ENCODE measurements around the gene ZNF593. TPM values are rescaled to one million over a fixed set of nuclear protein-coding genes. Genes with fewer than 3 reads are reported as not detected.

ZNF593 gene
- total and polyA plus RNA-seq, 10 of the 15 experiments (the other 5 are each of a cell fraction or from before 2014, with no cell fraction given) = 7.7 to 156 (median 51.0) TPM

DNA sequence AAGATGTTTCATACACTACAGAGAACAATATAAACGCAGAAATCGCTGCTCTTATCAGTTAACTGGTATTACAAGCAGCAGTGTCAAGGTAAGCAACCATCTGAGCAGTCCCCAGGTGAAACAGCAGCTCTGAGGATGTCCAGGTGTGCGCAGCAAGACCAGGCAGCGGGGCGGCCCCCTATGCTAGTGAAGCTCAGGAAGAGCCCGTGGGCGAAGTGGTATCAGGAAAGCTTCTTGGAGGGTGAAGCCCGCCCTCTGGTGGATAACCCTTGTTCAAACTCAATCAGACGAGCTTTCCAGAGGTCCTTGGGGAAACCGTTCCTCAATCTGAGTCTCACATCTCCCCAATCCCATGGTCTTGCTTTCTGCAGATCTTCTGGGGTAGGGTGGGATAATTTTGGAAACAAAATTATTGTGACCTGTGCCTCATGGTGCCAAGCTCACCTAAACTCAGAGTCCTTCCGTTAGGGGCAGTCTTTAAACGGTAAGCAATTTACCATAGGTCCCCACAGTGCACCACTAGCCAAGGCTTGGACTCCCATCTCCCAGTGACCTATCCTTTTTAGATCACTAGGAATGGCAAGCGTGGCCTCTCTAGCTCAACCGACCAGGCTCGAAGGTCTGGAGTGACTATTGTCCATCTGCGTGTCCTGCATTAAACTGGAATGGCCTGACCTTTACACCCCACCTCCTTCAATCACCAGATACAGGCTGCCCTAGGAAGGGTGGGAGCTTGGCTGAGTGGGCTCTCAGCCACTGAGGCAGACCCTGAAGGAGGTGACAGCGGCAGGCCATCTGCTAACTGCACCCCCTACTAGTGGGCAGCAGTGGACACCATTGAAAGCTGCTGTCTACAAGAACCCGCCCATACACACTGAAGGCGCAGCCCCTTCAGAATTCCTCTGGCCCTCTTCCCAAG is 24.4 kb upstream of the ZNF593 start:
- Histone ChIP-seq H3K9me3 (replicated peaks; ENCODE audit: control insufficient read depth, insufficient read depth, low read length) (no peaks in the 10 kb centered on the region), H3K36me3 (ENCODE audit: control insufficient read depth in 2 of 2, insufficient read depth in 2 of 2, low read length in 1 of 2) (no peaks in the 10 kb centered on the region), H3K27me3 (replicated peaks in 1 of 2; ENCODE audit: control insufficient read depth in 2 of 2, insufficient read depth in 2 of 2, low read length in 1 of 2) (no peaks in the 10 kb centered on the region; a peak in 2 of 4 replicates), H2AFZ (ENCODE audit: control insufficient read depth, low read depth, low read length) (no peak overlapping the region), H3K27ac (ENCODE audit: control insufficient read depth, insufficient read depth) (no peak overlapping the region), H3K9ac (ENCODE audit: control insufficient read depth, insufficient read depth, low read length) (no peak overlapping the region), H3K4me1 (ENCODE audit: control insufficient read depth, insufficient read depth, low read length) (no peaks in the 10 kb centered on the region), H3K4me2 (ENCODE audit: control insufficient read depth, insufficient read depth) (no peak overlapping the region), H3K4me3 (no peak overlapping the region), H3K79me2 (ENCODE audit: control insufficient read depth, insufficient read depth, low read length) (no peaks in the 10 kb centered on the region), H4K20me1 (ENCODE audit: control insufficient read depth, insufficient read depth) (no peaks in the 10 kb centered on the region)
- no peak for DNase-seq (ENCODE audit: low read depth, low spot score)
- ChIA-PET POLR2A (interaction anchor here (0.5 to 1.1 kb wide), 6 partner anchors 17 to 191 kb away, joined by 3 to 4 read pairs (median 3); no protein-coding TSS in a partner anchor), RAD21 (ENCODE audit: unreplicated experiment) (interaction anchor here (0.8 to 5.4 kb wide), 20 partner anchors 9 to 272 kb away, joined by 3 to 110 read pairs (median 7); partner anchors contain the start of genes CD52, CEP85 and PAFAH2), SMC1A (ENCODE audit: uncharacterized antibody, unreplicated experiment) (interaction anchor here (0.8 to 7.9 kb wide), 27 partner anchors 9 to 776 kb away, joined by 3 to 131 read pairs (median 4); partner anchors contain the start of gene SH3BGRL3), CTCF (interaction anchor here (0.6 to 8.7 kb wide), 41 partner anchors 10 to 290 kb away, joined by 3 to 235 read pairs (median 4); partner anchors contain the start of genes PDIK1L and ZNF593)
- peak; percentile 97 for FAIRE-seq
- in situ Hi-C loops (cut with MboI) (loop anchor here (5.0 kb wide), 1 partner anchor 38 kb away; no protein-coding TSS in a partner anchor), intact Hi-C loops (cut with micrococcal nuclease; ENCODE audit: unreplicated experiment) (loop anchor here (1.0 to 5.0 kb wide), 2 partner anchors 40 to 108 kb away; no protein-coding TSS in a partner anchor)
- BruUV-seq (replicated peaks) = no TSS peak
- WGBS (ENCODE audit: insufficient coverage, insufficient replicate concordance, low lambda C conversion rate, missing lambda C conversion rate) = 33% methylated on average over 19 of the region's 19 CpGs
- TF ChIP-seq DPF2 (IDR thresholded peaks at IDR 0.05) = no peak
- TF ChIP-seq, protein P1, sequence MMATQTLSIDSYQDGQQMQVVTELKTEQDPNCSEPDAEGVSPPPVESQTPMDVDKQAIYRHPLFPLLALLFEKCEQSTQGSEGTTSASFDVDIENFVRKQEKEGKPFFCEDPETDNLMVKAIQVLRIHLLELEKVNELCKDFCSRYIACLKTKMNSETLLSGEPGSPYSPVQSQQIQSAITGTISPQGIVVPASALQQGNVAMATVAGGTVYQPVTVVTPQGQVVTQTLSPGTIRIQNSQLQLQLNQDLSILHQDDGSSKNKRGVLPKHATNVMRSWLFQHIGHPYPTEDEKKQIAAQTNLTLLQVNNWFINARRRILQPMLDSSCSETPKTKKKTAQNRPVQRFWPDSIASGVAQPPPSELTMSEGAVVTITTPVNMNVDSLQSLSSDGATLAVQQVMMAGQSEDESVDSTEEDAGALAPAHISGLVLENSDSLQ (IDR thresholded peaks at IDR 0.05) = no peak
- no peak for TF ChIP-seq ZZZ3 (IDR thresholded peaks at IDR 0.05; ENCODE audit: control insufficient read depth, insufficient read length, low read depth)
- TF ChIP-seq KAT2A (conservative IDR thresholded peaks at IDR 0.05; ENCODE audit: control insufficient read depth, low read depth, low read length) = no peak
- TF ChIP-seq YY1 (IDR thresholded peaks at IDR 0.05; ENCODE audit: low read depth, low read length) = peak; percentile 69
- TF ChIP-seq RAD21 (IDR thresholded peaks at IDR 0.05; ENCODE audit: insufficient read depth, low read depth, low read length) = peak; percentile 86
- TF ChIP-seq LARP7 (IDR thresholded peaks at IDR 0.05) = no peak
- TF ChIP-seq NR2C2 (IDR thresholded peaks at IDR 0.05; ENCODE audit: borderline replicate concordance, control insufficient read depth, insufficient read length, low read depth) = no peak
- TF ChIP-seq CEBPB (IDR thresholded peaks at IDR 0.05; ENCODE audit: borderline replicate concordance in 1 of 2, low read depth in 2 of 2, low read length in 2 of 2) = no peak
- 0 out of 2 replicates have a peak, but pooled peaks have one; percentile 11 for TF ChIP-seq IKZF1 (conservative IDR thresholded peaks at IDR 0.05)
- TF ChIP-seq SPI1 (IDR thresholded peaks at IDR 0.05; ENCODE audit: borderline replicate concordance, insufficient read depth, low read depth, low read length) = peak; percentile 2; the same call in 1 of the 2 replicates
- TF ChIP-seq ZNF207 (IDR thresholded peaks at IDR 0.05; ENCODE audit: borderline replicate concordance) = no peak
- peak in 1 of 2 experiments; percentile 36; a peak in 1 of 3 replicates for TF ChIP-seq EGR1 (IDR thresholded peaks at IDR 0.05; ENCODE audit: borderline replicate concordance in 1 of 2, low read depth in 2 of 2, low read length in 2 of 2)
- TF ChIP-seq, protein P2, sequence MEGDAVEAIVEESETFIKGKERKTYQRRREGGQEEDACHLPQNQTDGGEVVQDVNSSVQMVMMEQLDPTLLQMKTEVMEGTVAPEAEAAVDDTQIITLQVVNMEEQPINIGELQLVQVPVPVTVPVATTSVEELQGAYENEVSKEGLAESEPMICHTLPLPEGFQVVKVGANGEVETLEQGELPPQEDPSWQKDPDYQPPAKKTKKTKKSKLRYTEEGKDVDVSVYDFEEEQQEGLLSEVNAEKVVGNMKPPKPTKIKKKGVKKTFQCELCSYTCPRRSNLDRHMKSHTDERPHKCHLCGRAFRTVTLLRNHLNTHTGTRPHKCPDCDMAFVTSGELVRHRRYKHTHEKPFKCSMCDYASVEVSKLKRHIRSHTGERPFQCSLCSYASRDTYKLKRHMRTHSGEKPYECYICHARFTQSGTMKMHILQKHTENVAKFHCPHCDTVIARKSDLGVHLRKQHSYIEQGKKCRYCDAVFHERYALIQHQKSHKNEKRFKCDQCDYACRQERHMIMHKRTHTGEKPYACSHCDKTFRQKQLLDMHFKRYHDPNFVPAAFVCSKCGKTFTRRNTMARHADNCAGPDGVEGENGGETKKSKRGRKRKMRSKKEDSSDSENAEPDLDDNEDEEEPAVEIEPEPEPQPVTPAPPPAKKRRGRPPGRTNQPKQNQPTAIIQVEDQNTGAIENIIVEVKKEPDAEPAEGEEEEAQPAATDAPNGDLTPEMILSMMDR (IDR thresholded peaks at IDR 0.05 in 2 of 3, conservative IDR thresholded peaks at IDR 0.05 in 1 of 3; ENCODE audit: control insufficient read depth in 2 of 3, extremely low read depth in 1 of 3, insufficient read depth in 1 of 3, low read depth in 3 of 3, low read length in 3 of 3) = peak; percentile 74 to 82 (median 76)
- no peak for TF ChIP-seq ZNF622 (IDR thresholded peaks at IDR 0.05)
- TF ChIP-seq SMC3 (IDR thresholded peaks at IDR 0.05; ENCODE audit: borderline replicate concordance, low read length) = peak; percentile 97
- TF ChIP-seq CREB1 (IDR thresholded peaks at IDR 0.05; ENCODE audit: low read depth) = no peak
- TF ChIP-seq GABPA (IDR thresholded peaks at IDR 0.05; ENCODE audit: low read depth) = no peak
- ATAC-seq = peak; percentile 95
